ENCODE data around the gene TSPEAR.

Gene TSPEAR

DNA sequence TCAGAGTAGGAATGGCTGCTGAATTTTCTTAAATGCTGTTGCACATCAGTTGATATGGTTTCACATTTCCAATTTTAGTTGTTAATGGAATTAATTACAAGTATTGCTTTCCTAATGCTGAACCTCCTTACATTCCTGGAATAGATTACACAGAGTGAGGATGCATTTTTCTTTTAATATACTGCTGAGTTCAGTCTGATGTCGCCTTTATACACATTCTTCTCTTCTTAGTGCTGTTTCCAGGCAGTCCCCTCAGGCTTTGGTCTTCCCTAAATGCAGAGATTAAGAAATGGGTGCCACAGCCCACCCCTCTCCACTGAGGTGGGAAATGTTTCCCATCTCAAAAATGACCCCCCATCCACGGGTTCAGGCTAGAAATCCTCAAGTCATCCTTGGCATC lies 6.7 kb upstream of the TSPEAR start:
- no peak for DNase-seq

DNA sequence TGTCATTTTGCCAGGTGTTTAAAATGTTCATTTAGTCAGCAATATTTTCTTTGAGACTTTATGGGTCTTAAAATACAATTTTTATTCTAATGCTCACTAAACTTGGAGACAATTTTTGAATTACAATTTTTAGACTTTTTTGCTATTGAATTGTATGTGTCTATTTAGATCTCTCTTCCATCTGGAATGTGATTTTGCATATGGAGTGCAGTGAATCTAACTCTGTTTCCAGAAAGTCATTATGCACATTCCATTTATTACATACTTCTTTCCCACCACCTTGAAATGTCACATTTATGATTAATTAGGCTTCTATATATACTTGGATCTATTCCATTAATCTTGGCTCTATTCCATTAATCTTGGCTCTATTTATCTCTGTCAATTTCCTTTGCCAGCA lies 5.6 kb upstream of the TSPEAR start:
- no peak for DNase-seq

GRCh38 chr21:44714905-44715304 lies 3.5 kb upstream of the TSPEAR start:
- DNase-seq: no peak

GRCh38 chr21:44713846-44714245 lies 2.5 kb upstream of the TSPEAR start:
- no peak for DNase-seq

DNA sequence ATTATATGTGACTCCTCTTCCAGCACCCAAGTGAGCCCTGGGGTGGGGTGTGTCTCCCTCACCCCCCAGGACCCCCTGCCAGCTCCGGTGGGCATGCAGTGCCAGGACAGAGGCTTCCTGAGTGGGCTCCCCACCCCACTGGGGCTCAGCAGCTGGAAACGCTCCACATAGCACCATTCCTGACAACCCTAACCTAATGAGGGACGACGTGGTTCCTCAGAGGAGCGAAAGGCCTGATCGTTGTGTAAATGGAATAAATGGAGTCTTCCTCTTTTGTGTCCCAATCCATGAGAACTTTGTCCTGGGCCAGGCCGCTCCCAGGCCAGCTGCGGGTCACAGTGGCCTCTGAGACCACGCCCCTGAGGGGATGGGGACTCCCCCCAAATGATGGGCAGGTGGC lies 1.8 kb upstream of the TSPEAR start:
- DNase-seq: no peak

DNA sequence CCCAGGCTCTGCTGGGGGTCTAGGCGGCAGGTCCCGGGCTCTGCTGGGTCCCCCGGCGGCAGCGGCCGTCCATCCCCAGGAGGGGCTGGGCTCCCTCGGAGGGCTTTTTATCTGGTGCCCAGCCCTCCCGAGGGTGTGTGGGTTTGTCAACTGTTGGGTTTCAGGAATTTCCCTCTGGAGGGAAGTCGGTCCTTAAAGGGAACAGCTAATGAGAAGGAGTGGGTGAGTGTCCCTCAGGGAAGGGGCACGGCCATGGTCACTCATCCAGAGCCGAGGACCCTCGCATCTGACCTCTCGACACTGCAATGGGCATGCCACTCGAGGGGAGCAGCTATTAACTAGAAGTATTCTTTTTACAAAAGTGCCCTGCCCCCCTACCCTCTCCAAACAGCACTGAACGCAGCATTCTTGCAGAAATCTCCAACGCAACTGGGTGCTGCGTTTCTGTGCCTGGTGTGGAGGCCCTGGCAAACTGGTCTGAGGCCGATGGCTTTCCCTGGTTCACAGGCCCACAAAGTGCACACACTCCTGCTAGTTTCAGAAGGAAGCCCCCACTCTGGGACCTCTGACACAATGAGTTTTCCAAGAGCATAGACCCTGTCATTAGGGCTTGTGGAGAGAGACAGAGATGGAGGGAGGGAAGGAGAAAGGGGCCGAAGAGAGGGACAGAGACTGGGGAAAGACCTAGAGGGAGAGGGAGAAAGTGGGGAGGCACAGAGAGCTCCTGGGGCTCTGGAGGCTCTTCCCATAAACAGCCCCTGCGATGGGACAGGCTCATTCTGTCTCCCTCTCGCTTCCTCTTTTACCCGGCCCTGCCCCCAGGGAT lies 1.0 kb upstream of the TSPEAR start:
- no peak for DNase-seq

DNA sequence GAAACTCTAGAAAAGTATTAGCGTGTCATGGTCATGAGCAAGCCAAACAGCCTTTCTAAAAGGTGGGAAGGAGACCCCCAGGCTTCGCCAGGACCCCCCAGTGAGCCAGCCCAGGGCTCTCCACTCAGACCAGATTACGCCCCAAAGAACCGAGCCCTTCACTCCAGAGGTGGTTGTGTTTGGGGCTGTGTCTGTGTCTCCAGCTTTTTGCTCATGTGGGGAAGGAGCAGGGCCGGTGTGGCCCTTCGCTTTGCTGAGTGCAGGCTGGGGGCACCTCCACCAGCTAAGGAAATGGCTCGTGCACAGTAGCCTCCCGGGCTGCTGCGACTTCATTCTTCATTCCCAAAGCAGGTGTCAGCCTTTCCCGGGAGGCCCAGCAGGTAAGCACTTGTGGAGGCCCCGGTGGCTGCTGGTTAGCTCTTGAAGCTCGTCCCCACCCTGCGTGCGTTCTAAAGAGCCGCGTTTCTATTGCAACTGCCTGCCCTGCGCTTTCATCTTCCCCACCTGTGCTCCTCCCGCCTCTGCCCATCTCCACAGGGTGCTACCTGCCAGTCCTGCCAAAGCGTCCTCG lies 531 bp downstream of the TSPEAR start:
- no peak for DNase-seq

DNA sequence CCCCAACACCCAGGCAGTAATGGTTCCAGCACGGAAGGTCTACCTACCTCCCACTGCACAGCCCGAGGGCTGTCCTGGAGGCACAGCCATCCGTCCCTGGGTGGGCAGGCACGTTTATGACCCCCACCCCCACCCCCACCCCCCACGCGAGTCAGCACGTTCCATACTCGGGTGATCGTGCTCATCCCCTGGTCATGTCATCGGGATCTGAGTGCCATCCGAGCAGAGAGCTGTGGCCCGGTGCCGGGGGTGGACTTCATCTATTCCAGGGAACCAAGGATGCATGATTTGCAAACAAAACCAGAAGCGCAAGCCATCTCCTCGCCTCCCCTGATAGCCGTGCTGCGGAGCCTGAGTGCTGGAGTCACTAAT lies 1.1 kb downstream of the TSPEAR start:
- no peak for DNase-seq

DNA sequence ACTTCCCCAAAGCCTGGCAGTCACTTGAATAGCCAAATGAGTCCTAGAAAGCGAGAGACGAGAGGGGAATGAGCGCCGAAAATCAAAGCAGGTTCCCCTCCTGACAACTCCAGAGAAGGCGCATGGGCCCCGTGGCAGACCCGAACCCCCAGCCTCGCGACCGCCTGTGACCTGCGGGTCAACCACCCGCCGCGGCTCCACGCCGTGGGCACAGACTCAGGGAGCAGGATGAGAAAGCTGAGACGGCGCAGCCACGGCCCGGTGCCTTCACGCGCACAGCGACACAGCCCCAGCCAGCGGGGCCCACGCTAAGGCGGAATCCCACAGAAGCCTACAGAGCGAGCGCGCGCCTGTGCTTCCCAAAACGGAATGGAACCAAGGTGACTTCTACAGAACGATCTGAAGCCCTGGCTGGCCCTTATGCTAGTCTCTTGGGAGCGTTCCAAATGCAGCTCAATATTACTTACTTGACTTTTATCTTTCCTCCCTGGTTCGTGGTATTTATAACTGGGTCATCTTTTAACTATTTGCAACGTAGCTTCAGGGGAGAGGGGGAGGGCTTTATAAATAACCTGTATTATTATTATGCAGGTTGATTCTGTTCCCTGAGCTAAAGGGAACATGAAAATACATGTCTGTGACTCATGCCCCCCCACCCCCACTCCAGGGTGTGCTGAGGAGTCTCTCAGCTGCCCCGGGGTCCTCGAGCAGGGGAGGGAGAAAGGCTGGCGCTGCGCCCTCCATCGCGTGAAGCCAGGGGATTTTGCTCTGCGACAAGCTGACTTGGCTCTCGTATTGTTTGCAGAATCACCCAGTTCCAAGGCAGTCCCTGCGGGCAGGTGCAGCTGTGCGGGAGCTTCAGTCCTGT lies 1.7 kb downstream of the TSPEAR start:
- DNase-seq: no peak

DNA sequence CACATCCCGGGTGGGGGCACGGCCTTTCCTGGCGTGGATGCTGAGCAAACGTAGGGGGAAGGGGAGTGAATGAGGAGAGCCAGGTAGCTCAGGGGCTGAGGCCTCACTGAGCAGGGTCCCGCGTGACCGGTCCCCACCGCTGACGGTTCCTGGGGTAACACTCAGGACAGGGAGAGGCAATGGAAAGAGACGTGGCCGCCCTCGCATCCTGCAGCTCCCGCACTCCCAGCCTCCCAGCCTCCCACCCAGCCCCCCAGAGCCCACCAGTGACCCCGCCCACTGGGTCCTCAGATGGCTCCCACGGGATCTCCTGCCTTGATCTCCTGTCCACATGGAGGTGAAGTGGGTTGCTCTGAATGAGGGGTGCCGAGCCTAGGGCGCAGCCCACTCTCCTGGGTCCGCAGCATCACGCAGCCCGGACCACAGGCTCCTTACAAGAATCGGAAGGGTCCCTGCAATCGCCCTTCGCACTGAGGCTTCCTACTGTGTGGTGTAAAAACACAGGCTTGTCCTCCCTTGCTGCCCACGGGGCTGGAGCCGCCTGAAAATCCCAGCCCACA lies 2.4 kb downstream of the TSPEAR start:
- no peak for DNase-seq

- DNase-seq: no peak
Observed at GRCh38 chr21:44708213-44708865, 3.0 kb downstream of the TSPEAR start.

DNA sequence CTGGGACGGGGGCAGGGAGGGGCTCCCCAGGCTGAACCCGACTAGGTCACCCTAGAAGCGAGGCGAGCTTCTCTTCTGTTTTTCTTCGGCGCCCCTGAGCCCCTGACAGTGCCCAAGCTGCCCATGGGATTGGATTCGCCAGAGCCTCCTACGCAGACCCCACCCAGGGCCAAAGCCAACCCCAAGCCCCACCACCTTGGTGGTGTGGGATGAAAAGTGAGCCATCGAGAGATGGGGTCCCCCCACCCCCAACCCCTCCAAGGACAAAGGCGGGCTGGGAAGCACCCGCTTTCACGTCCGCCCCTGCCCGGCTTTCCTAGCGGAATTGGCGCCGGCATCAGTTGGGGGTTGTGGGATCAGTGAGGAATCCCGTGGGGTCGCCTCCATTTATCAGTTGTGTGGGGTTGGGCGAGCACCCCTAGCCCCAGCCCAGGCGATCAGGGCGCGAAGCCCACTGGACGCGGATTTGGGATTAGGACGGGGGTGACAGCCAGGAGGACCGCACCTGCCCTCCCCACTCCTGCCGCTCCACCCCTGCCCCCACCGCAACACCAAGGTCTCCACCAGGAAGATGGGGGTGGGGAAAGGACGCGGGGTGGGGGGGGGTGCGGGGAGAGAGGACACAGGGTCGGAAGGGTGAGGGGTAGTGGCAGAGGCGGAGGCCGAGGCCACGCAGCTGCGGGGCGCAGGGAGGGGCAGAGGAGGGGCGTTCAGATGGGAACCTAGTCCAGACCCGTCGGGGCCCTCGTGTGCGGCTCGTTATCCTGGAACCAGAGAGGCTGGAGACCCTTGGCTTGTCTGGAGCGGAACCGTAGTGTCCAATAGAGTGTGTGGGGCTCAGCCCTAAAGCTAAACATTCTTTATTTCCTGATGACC lies 4.4 kb downstream of the TSPEAR start:
- no peak for DNase-seq

GRCh38 chr21:44706026-44706705 lies 5.2 kb downstream of the TSPEAR start:
- DNase-seq: no peak

GRCh38 chr21:44704636-44705001 lies 6.8 kb downstream of the TSPEAR start:
- no peak for DNase-seq

DNA sequence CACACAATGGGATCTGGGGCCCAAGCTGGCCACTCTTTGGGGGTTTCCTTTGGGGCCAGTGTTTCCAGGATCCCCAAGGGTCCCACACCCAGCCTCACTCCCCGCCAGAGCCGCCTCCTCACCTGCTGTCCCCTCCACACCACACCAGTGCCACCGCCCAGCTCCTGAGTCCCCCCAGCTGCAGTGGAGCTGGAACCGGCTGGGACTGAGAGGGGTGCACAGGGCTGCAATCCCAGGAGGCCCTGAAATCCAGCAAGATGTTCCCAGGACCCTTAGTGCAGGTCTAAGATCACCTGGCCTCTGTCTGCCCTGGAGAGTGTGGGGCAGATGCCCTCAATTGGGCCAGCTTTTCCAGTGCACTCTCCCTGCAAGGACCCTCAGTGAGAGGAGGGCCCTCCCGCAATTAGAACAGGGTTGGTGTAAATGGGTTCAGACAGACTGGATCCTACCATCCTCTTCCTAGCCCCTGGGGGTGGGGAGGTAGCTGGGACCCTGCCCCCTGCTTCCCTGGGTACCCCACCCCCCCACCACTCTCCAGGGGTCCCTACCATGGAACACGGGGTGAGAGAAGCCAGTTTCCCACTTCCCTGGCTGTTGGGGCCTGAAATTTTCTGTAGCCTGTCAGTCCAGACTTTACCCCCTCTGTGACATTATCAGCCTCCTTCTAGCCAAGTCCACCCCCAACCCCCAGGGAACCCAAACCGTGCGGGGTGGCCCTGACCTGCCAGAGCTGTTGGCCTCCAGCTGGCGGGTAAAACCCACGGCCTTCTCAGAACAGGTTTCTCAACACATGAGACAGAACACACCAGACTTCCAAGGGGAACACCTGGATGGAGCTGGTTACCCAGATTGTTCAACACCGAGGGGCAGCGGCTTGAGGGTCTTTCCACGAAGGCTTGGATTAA lies 7.4 kb downstream of the TSPEAR start:
- DNase-seq: no peak

- no peak for DNase-seq
Observed at GRCh38 chr21:44702973-44703730, 8.2 kb downstream of the TSPEAR start.

DNA sequence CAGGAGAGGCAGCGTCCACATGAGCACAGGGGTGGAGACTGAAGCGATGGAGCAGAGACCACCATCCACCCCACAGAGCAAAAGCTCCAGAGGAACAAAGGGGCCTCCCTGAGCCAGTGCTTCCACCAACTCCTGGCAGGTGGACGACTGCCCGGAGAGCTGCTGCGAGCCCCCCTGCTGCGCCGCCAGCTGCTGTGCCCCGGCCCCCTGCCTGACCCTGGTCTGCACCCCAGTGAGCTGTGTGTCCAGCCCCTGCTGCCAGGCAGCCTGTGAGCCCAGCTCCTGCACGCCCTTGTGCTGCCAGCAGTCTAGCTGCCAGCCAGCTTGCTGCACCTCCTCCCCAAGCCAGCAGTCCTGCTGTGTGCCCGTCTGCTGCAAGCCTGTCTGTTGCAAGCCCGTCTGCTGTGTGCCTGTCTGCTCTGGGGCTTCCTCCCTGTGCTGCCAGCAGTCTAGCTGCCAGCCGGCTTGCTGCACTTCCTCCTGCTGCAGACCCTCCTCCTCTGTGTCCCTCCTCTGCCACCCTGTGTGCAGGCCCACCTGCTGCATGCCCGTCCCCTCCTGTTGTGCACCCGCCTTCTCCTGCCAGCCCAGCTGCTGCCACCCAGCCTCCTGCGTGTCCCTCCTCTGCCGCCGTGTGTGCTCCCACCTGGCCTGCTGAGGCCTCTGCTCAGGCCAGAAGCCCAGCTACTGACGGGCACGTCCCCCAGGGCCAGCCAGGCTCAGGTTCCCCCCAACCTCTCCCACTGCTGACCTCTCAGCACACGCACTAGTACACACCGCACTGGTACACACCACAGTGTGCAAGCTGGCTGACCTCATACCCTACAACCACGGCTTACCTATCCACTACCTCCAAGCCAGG lies 9.0 kb downstream of the TSPEAR start:
- DNase-seq: no peak

GRCh38 chr21:44701541-44701940 lies 9.8 kb downstream of the TSPEAR start:
- DNase-seq: no peak

GRCh38 chr21:44701023-44701400 lies 10.4 kb downstream of the TSPEAR start:
- DNase-seq: no peak
